ENCODE results near the gene TTC23L.
"Not testable (repeated sequence)": the region's sequence is repeated elsewhere in the genome, so short reads cannot be mapped to it uniquely, and the experiment has no call there.

TTC23L gene

DNA sequence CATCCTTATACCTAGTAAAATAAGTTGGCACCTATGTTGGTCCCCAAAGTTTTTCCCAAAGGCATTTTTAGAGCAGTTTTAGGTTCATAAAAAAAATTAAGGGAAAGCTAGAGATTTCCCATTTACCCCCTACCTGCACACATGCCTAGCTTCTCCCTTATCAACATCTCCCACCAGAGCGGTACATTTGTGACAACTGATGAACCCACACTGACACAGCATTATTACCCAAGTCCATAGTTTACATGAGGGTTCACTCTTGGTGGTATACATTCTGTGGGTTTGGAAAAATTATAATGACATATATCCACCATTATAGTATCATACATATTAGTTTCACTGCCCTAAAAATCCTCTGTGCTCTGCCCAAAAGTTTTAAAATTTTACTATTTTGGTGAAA lies 64.3 kb downstream of the TTC23L start:
- no peaks in the 10 kb centered on the region for H3K9me3 ChIP-seq (ENCODE audit: control insufficient read depth, insufficient read depth, low read length)
- 0 out of 2 replicates have a peak, but pooled peaks cover 5% of the 10 kb centered on the region for H3K4me1 ChIP-seq (ENCODE audit: insufficient read depth, low read length)
- peaks cover 7% of the 10 kb centered on the region; the same call in 1 of the 2 replicates for H3K36me3 ChIP-seq (ENCODE audit: insufficient read depth, low read length)
- no peak overlapping the region for H3K9ac ChIP-seq (ENCODE audit: low read depth, low read length)

DNA sequence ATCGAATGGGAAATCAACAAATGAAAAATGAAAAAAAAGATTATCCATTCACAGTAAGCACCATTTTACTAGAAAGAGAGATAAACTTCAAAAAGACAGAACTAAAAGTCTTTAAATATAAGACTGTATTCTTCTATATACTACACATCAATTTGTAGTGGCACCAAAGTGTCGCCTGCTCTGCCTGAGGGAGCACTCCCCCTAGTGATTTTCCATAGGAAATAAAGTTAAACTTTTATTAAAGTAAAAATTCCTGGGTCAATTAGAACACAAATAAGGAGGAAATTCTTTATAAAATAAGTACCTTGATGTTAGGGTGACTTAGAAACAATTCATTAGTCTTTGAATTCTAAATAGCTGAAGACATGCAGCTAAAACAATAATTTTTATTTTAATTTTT lies 66.6 kb downstream of the TTC23L start:
- H3K9ac ChIP-seq (ENCODE audit: low read depth, low read length): no peak overlapping the region
- peaks cover 7% of the 10 kb centered on the region; the same call in 1 of the 2 replicates for H3K36me3 ChIP-seq (ENCODE audit: insufficient read depth, low read length)
- no peaks in the 10 kb centered on the region for H3K9me3 ChIP-seq (ENCODE audit: control insufficient read depth, insufficient read depth, low read length)
- no peaks in the 10 kb centered on the region for H3K4me1 ChIP-seq (ENCODE audit: insufficient read depth, low read length)

DNA sequence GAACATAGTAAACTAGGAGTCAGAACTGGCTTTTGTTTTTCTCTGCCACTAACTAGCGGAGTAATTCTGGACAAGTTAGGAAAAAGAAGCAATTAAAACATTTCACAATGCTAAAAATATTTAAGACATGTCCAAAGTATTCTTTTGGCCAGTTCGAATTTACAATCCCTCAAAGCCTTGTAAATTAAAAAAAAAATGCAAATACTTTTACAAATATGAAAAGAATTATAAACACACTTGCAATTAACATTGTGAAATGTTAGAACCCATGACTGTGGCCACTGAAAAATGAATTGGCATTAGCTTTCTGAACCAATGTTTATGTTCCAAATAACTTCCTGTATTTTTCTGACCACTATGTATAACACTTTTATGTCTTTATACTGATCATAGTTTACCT lies 74.1 kb downstream of the TTC23L start:
- H3K9ac ChIP-seq (ENCODE audit: low read depth, low read length): no peak overlapping the region
- H3K36me3 ChIP-seq (ENCODE audit: insufficient read depth, low read length): peaks cover 18% of the 10 kb centered on the region
- peaks cover 7% of the 10 kb centered on the region; the same call in 1 of the 2 replicates for H3K4me1 ChIP-seq (ENCODE audit: insufficient read depth, low read length)
- no peaks in the 10 kb centered on the region for H3K9me3 ChIP-seq (ENCODE audit: control insufficient read depth, insufficient read depth, low read length)

DNA sequence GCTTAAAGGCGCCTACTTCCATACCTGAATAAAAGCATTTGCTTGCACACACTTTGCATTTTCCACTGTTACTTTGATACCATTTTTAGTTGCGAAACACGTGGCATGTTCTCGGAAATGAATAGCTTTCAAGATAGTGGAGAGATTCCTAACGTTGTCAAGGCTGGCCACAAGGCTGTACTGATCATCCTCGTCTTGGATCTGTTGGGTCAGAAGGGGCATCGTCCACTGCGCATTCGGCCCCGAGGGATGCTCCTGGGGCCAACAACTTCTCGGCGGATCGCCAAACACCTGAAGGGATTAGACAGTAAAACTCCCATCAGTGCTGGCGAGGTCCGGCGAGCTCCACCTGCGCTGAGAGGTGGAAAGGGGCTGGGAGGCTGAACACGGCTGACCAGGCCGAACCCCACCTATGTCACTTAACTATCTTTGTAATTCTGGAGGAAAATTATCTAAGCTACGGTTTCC lies 75.7 kb downstream of the TTC23L start:
- Histone ChIP-seq H3K36me3 (ENCODE audit: insufficient read depth, low read length) (peaks cover 18% of the 10 kb centered on the region), H3K4me1 (ENCODE audit: insufficient read depth, low read length) (peaks cover 7% of the 10 kb centered on the region; the same call in 1 of the 2 replicates), H3K9me3 (ENCODE audit: control insufficient read depth, insufficient read depth, low read length) (no peaks in the 10 kb centered on the region), H3K9ac (ENCODE audit: low read depth, low read length) (peak overlapping the region; percentile 98)

DNA sequence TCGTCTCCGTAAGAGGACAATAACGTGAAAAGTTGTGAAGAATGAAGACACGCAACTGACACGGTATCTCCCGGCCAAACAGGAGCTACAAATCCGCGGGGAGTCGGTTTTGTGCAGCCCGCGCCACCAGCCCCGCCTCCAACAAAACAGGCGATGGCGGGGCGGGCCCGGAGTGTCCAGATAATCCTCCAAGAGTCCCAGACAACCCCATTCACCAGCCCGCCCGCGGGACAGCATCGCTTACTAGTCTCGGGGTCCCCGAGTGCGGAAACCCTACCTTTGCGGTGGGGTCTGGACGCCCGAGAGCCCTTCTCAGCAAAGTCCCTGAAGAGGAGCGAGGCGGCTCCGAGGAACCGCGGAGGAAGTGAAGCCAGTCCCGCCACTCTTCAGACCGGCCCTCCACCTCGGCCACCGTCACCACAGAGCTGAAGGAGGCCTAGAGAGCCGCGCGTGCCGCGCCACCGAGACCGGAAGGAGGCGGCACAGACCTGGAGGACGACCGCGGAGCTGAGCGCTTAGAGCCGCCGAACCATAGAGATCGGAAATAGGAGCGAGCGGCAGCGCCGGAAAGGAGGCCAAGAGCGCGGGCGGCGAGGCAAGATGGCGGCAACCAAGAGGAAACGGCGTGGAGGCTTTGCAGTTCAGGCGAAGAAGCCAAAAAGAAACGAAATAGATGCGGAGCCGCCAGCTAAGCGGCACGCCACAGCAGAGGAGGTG lies 76.3 kb downstream of the TTC23L start, which contains the start of the genes BRIX1 and RAD1:
Gene BRIX1, plus strand, starts transcription at position 573 of the 717 bp plus-strand sequence. Its CDS starts 28 bp downstream, at position 601.
Gene RAD1, minus strand, starts transcription at position 366 of the 717 bp plus-strand sequence. CDS start 612 bp downstream, outside the sequence.
- Histone ChIP-seq H3K36me3 (ENCODE audit: insufficient read depth, low read length) (peaks cover 18% of the 10 kb centered on the region), H3K9me3 (ENCODE audit: control insufficient read depth, insufficient read depth, low read length) (no peaks in the 10 kb centered on the region), H3K4me1 (ENCODE audit: insufficient read depth, low read length) (peaks cover 7% of the 10 kb centered on the region; the same call in 1 of the 2 replicates), H3K9ac (ENCODE audit: low read depth, low read length) (peak within 1 kb of the TSS; percentile 98)

DNA sequence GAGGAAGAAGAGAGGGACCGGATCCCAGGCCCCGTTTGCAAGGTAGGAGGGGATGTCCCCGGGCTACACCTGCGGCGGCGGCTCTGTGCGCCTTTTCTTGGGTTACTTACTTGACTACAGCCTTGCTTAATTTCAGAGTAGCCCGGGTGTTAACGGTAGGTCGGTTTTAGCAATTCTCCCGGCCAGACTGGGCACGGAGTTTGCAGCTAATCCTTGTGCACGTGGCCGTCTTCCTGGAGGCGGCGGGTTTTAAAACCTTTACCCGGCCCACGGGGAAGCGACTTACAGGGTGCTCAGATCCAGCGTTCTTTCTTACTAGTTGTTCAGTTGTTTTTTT lies 76.9 kb downstream of the TTC23L start:
- H3K9me3 ChIP-seq (ENCODE audit: control insufficient read depth, insufficient read depth, low read length): no peaks in the 10 kb centered on the region
- H3K36me3 ChIP-seq (ENCODE audit: insufficient read depth, low read length): peaks cover 23% of the 10 kb centered on the region
- H3K9ac ChIP-seq (ENCODE audit: low read depth, low read length): peak overlapping the region; percentile 98
- peaks cover 7% of the 10 kb centered on the region; the same call in 1 of the 2 replicates for H3K4me1 ChIP-seq (ENCODE audit: insufficient read depth, low read length)

DNA sequence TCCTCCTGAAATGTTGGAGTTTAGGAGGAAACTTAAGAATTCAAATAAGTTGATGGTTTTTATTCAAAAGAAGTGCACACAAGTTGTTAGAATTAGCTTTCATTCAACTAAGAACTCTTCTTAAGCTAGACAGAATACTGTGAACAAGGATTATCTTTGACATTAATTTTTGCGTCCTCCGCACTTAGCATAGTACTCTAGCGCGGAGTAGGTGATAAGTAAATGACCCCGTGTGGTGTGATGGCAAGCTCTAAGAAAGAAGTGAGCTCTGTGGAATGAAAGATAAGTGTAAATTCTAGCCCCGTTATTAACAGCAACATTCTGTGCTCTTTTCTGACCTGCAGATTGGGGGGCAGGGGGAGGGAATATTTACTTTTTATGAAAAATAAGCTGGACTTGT lies 77.6 kb downstream of the TTC23L start:
- H3K9me3 ChIP-seq (ENCODE audit: control insufficient read depth, insufficient read depth, low read length): no peaks in the 10 kb centered on the region
- H3K36me3 ChIP-seq (ENCODE audit: insufficient read depth, low read length): peaks cover 18% of the 10 kb centered on the region
- peak overlapping the region; percentile 98 for H3K9ac ChIP-seq (ENCODE audit: low read depth, low read length)
- H3K4me1 ChIP-seq (ENCODE audit: insufficient read depth, low read length): peaks cover 7% of the 10 kb centered on the region; the same call in 1 of the 2 replicates

DNA sequence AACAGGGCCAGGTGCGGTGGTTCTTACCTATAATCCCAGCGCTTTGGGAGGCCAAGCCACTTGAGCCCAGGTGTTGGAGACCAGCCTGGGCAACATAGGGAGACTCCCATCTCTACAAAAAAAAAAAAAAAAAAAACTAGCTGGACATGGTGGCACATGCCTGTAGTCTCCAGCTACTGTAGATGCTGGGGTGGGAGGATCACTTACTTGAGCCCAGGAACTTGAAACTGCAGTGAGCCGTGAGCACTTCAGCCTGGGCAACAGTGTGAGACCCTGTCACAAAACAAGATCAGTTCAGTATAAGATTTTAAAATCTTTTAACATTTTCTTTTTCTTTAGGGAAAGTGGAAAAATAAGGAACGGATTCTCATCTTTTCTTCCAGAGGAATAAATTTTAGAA lies 79.1 kb downstream of the TTC23L start:
- Histone ChIP-seq H3K9me3 (ENCODE audit: control insufficient read depth, insufficient read depth, low read length) (no peaks in the 10 kb centered on the region), H3K9ac (ENCODE audit: low read depth, low read length) (no peak overlapping the region), H3K4me1 (ENCODE audit: insufficient read depth, low read length) (peaks cover 9% of the 10 kb centered on the region; the same call in 1 of the 2 replicates), H3K36me3 (ENCODE audit: insufficient read depth, low read length) (peaks cover 10% of the 10 kb centered on the region; the same call in 1 of the 2 replicates)

DNA sequence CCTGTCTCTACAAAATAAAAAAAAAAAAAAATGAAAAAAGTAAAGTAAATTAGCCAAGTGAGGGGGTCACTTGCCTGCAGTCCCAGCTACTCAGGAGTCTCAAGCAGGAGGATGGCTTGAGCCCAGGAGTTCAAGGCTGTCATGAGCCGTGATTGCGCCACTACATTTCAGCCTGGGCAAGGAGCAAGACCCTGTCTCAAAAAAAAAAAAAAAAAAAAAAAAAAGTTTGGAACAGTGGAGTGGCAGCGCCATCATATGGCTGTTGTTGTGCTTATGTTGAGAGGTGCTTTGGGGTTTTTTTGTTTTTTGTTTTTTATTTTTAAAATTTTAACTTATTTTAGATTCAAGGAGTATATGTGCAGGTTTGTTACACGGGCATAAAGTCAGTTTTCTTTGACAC lies 80.1 kb downstream of the TTC23L start:
- peaks cover 11% of the 10 kb centered on the region; the same call in 1 of the 2 replicates for H3K4me1 ChIP-seq (ENCODE audit: insufficient read depth, low read length)
- no peaks in the 10 kb centered on the region for H3K9me3 ChIP-seq (ENCODE audit: control insufficient read depth, insufficient read depth, low read length)
- no peak overlapping the region for H3K9ac ChIP-seq (ENCODE audit: low read depth, low read length)
- peaks cover 12% of the 10 kb centered on the region; the same call in 1 of the 2 replicates for H3K36me3 ChIP-seq (ENCODE audit: insufficient read depth, low read length)

DNA sequence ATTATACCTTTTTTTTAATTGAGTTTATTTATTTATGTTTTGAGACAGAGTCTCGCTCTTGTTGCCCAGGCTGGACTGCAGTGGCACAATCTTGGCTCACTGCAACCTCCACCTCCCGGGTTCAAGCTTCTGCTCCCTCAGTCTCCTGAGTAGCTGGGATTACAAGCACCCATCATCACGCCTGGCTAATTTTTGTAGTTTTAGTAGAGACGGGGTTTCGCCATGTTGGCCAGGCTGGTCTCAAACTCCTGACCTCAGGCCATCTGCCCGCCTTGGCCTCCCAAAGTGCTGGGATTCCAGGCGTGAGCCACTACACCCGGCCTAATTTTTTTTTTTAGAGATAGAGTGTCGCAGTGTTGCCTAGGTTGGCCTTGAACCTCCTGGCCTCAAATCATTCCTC lies 84.3 kb downstream of the TTC23L start:
- not testable (repeated sequence) for H3K9me3 ChIP-seq (ENCODE audit: control insufficient read depth, insufficient read depth, low read length); H3K4me1 ChIP-seq (ENCODE audit: insufficient read depth, low read length); H3K9ac ChIP-seq (ENCODE audit: low read depth, low read length)
- peaks cover 16% of the 10 kb centered on the region; the same call in 1 of the 2 replicates for H3K36me3 ChIP-seq (ENCODE audit: insufficient read depth, low read length)

DNA sequence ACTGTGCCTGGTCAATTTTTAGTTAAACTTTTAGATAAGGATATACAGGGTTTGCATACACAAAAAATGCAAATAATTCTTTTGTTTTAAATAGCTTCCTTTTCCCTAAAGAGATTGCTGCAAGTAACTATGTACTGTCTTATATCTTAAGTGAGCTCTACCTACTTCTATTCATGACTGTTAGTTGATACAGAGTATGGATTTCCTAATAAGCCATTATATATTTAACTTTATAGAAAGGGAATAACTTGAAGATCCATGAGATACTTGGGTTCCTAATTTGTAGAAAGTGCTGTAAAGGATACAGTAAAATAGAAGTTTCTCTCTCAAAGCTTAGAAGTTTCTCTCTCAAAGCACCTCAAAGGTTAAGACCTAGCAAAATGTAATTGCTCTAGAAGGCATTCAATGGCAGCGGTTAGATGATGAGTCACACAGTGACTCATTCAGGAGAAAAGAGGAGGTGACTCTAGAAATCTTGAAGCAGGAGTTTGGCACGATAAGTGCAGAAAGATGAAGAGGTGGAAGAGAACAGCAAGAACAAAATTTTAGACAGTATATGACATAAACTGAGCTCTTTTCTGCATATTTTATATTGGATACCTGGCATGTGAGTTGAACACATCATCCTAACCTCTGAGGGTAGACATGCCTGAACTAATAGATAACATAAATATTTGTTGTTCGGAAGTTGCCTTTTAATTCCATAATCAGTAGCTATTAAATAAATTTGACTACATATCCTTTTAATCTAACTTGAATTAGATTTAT lies 84.9 kb downstream of the TTC23L start:
- H3K36me3 ChIP-seq (ENCODE audit: insufficient read depth, low read length): peaks cover 16% of the 10 kb centered on the region; the same call in 1 of the 2 replicates
- H3K9ac ChIP-seq (ENCODE audit: low read depth, low read length): no peak overlapping the region
- no peaks in the 10 kb centered on the region for H3K9me3 ChIP-seq (ENCODE audit: control insufficient read depth, insufficient read depth, low read length)
- peaks cover 7% of the 10 kb centered on the region; the same call in 1 of the 2 replicates for H3K4me1 ChIP-seq (ENCODE audit: insufficient read depth, low read length)

DNA sequence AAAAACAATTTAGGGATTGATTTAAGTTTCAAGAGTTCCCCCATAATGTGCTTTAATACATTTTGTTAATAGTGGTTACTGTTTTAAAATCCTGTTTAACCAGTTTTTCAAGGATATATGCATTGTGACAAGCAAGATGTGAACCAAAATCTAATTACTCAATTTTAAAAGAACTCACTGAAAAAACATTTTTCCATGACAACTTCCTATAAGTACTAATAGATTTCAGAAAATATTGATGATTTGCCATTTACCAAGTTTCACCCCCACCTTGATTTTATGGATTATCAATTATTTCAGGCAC lies 85.5 kb downstream of the TTC23L start:
- Histone ChIP-seq H3K4me1 (ENCODE audit: insufficient read depth, low read length) (peaks cover 7% of the 10 kb centered on the region; the same call in 1 of the 2 replicates), H3K36me3 (ENCODE audit: insufficient read depth, low read length) (peaks cover 16% of the 10 kb centered on the region; the same call in 1 of the 2 replicates), H3K9ac (ENCODE audit: low read depth, low read length) (no peak overlapping the region), H3K9me3 (ENCODE audit: control insufficient read depth, insufficient read depth, low read length) (no peaks in the 10 kb centered on the region)

DNA sequence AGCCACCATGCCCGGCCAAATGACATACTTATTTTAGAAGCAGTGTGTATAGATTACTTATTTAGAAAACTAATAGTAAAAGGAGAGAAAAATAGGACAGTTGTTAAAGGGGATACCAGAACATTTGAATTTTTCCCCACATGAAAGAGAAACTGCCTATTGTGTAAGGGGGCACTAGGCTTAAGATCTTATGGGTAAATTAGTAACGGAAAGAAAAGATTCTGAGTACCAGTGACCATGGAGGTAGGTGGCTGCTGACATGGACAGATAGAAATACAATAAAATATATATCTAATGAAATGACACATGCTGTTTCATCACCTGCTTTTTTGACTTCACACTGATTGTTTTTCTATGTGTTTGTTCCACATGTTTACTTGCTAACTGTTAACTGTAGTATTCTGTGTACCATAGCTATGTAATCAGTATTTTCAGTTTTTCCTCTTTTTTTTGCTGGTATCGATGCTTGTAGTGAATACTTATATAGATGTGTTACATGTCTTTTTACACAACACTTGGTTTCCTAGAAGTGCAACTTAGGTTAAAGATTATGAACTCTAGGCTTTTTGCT lies 87.4 kb downstream of the TTC23L start:
- Histone ChIP-seq H3K4me1 (ENCODE audit: insufficient read depth, low read length) (peaks cover 7% of the 10 kb centered on the region; the same call in 1 of the 2 replicates), H3K9ac (ENCODE audit: low read depth, low read length) (no peak overlapping the region), H3K36me3 (ENCODE audit: insufficient read depth, low read length) (peaks cover 10% of the 10 kb centered on the region; the same call in 1 of the 2 replicates)

DNA sequence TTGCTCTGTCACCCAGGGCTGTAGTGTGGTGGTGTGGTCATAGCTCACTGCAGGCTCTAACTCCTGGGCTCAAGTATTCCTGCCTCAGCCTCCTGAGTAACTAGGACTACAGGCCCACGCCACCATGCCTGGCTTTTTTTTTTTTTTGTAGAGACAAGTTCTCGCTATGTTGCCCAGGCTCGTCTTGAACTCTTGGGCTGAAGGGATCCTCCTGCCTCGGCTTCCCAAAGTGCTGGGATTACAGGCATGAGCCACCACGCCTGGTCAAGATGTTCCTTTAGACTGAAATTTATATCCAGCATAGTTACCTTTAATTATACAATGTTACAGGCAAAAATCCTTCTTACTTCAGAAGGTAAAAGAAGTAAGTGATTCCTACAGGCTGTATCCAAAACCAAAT lies 88.8 kb downstream of the TTC23L start:
- Histone ChIP-seq H3K4me1 (ENCODE audit: insufficient read depth, low read length) (peaks cover 10% of the 10 kb centered on the region; the same call in 1 of the 2 replicates), H3K9me3 (ENCODE audit: control insufficient read depth, insufficient read depth, low read length) (no peaks in the 10 kb centered on the region), H3K36me3 (ENCODE audit: insufficient read depth, low read length) (peaks cover 10% of the 10 kb centered on the region; the same call in 1 of the 2 replicates), H3K9ac (ENCODE audit: low read depth, low read length) (no peak overlapping the region)

More for the DNA sequence above, 87.4 kb downstream of the TTC23L start:
- H3K9me3 ChIP-seq (ENCODE audit: control insufficient read depth, insufficient read depth, low read length): no peaks in the 10 kb centered on the region
